Prostate gland (tissue), 2 donors: ENCODE data around the gene KIF17.

Experiments used
- POLR2A ChIP-seq: fragments of 450-650 bp; IDR thresholded peaks from one replicate; pipeline ENCODE4 v1.6.1; 2016; ENCODE audit warnings: antibody characterized with exemption, mild to moderate bottlenecking
- TF ChIP-seq, protein P1 (sequence below), 4 experiments: fragments of 200-600 bp in 2 of 4; fragments of 450-650 bp in 2 of 4; sonication (generic) in 2 of 4; IDR thresholded peaks; 1 replicate in 3 of 4; 2 replicates in 1 of 4; pipeline ENCODE4 v1.5.1; 2016 to 2019; ENCODE audit warnings: antibody characterized with exemption in 4 of 4, mild to moderate bottlenecking in 2 of 4, moderate library complexity in 2 of 4

DNA sequence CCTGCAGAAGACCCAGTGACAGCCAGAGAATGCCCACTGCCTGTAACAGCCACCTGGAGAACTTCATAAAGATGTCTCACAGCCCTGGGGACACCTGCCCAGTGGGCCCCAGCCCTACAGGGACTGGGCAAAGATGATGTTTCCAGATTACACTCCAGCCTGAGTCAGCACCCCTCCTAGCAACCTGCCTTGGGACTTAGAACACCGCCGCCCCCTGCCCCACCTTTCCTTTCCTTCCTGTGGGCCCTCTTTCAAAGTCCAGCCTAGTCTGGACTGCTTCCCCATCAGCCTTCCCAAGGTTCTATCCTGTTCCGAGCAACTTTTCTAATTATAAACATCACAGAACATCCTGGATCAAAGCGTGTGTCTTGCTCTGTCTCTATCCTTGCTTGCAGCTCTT, 99.3 kb downstream of the KIF17 start:
- no peak for TF ChIP-seq POLR2A
- TF ChIP-seq, protein P1, sequence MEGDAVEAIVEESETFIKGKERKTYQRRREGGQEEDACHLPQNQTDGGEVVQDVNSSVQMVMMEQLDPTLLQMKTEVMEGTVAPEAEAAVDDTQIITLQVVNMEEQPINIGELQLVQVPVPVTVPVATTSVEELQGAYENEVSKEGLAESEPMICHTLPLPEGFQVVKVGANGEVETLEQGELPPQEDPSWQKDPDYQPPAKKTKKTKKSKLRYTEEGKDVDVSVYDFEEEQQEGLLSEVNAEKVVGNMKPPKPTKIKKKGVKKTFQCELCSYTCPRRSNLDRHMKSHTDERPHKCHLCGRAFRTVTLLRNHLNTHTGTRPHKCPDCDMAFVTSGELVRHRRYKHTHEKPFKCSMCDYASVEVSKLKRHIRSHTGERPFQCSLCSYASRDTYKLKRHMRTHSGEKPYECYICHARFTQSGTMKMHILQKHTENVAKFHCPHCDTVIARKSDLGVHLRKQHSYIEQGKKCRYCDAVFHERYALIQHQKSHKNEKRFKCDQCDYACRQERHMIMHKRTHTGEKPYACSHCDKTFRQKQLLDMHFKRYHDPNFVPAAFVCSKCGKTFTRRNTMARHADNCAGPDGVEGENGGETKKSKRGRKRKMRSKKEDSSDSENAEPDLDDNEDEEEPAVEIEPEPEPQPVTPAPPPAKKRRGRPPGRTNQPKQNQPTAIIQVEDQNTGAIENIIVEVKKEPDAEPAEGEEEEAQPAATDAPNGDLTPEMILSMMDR (IDR thresholded peaks at IDR 0.05), result no peak
